Tibial nerve (tissue), 4 donors: ENCODE results near the gene SPANXN2.

Experiments used
- CTCF ChIP-seq, 5 experiments: fragments of 200-600 bp in 3 of 5; fragments of 450-650 bp in 2 of 5; sonication (generic) in 3 of 5; IDR thresholded peaks; one replicate each; pipeline ENCODE4 v1.5.1; 2016 to 2019; ENCODE audit warnings: antibody characterized with exemption in 5 of 5, mild to moderate bottlenecking in 3 of 5, moderate library complexity in 2 of 5
- EP300 ChIP-seq, 2 donors: sonication (generic); formaldehyde crosslinking; IDR thresholded peaks; one replicate each; pipeline ENCODE4 v1.6.1; 2017; ENCODE audit warnings: antibody characterized with exemption in 2 of 2, mild to moderate bottlenecking in 1 of 2
- POLR2A ChIP-seq, 2 donors: fragments of 450-650 bp; IDR thresholded peaks; one replicate each; pipeline ENCODE4 v1.6.1; 2017; ENCODE audit warnings: antibody characterized with exemption in 2 of 2, mild to moderate bottlenecking in 2 of 2, moderate library complexity in 2 of 2

GRCh38 chrX:143768976-143769375 lies 48.4 kb upstream of the SPANXN2 start:
- no peak for TF ChIP-seq CTCF (IDR thresholded peaks at IDR 0.05)
- TF ChIP-seq POLR2A (IDR thresholded peaks at IDR 0.05) = no peak
- no peak for TF ChIP-seq EP300 (IDR thresholded peaks at IDR 0.05)
